Neural cell (in vitro differentiated cells): ENCODE results near the gene ACER2.

Experiments
- EP300 ChIP-seq: fragments of 450-650 bp; conservative IDR thresholded peaks from 2 replicates; pipeline ENCODE4 v1.6.1; 2014; ENCODE audit warnings: antibody characterized with exemption, mild to moderate bottlenecking, moderate library complexity; ENCODE audit not compliant: poor library complexity, severe bottlenecking
- EZH2 ChIP-seq: fragments of 200-600, 300-800 bp; shearing (Covaris generic), sonication (generic); IDR thresholded peaks from 2 replicates; pipeline ENCODE4 v1.6.1; 2014; ENCODE audit warnings: antibody characterized with exemption, low read length, borderline replicate concordance, mild to moderate bottlenecking; ENCODE audit not compliant: insufficient read depth, poor library complexity, severe bottlenecking
- MXI1 ChIP-seq: fragments of 450-650 bp; conservative IDR thresholded peaks from 2 replicates; pipeline ENCODE4 v1.6.1; 2014; ENCODE audit warnings: antibody characterized with exemption, mild to moderate bottlenecking; ENCODE audit not compliant: poor library complexity, severe bottlenecking
- POLR2AphosphoS5 ChIP-seq: IDR thresholded peaks from 2 replicates; pipeline ENCODE4 v1.6.1; 2012
- RAD21 ChIP-seq: fragments of 450-650 bp; conservative IDR thresholded peaks from 2 replicates; pipeline ENCODE4 v1.6.1; 2014; ENCODE audit warnings: antibody characterized with exemption, mild to moderate bottlenecking, moderate library complexity
- TAF1 ChIP-seq: IDR thresholded peaks from 2 replicates; pipeline ENCODE4 v1.6.1; 2012; ENCODE audit warnings: low read depth
- TF ChIP-seq, protein P1 (sequence below): fragments of 450-650 bp; IDR thresholded peaks from 2 replicates; pipeline ENCODE4 v1.5.1; 2014; ENCODE audit warnings: antibody characterized with exemption, mild to moderate bottlenecking, moderate library complexity; ENCODE audit not compliant: poor library complexity, severe bottlenecking

DNA sequence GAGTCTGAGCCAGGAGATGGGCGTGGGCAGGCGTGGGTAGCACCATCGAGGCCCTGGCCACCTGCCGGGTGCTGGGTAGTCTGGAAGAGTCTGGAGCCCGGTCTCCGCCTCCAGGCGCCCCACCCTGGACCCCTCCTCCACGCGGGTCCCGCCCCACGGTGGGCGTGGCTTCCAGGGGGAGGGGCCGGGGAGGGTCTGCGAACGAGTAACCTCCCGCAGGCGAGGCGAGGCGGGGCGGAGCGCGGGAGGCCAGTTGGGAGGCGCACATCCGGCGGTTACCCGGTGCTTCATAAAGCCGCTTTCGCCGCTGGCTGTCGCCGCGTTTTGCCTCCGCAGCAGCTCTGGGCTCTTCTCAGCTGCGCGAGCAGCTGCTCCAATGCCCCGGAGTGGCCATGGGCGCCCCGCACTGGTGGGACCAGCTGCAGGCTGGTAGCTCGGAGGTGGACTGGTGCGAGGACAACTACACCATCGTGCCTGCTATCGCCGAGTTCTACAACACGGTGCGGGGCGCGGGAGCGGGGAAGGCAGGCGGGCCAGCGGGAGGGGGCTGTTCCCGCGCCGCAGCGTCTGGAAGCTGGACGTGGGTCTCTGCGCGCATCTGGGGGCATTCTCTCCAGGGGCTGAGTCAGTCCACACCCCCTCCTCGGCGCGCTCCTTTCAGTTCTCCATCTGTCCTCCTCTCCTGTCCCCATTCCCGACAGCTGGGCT is at the start of gene ACER2:
- TF ChIP-seq, protein P1, sequence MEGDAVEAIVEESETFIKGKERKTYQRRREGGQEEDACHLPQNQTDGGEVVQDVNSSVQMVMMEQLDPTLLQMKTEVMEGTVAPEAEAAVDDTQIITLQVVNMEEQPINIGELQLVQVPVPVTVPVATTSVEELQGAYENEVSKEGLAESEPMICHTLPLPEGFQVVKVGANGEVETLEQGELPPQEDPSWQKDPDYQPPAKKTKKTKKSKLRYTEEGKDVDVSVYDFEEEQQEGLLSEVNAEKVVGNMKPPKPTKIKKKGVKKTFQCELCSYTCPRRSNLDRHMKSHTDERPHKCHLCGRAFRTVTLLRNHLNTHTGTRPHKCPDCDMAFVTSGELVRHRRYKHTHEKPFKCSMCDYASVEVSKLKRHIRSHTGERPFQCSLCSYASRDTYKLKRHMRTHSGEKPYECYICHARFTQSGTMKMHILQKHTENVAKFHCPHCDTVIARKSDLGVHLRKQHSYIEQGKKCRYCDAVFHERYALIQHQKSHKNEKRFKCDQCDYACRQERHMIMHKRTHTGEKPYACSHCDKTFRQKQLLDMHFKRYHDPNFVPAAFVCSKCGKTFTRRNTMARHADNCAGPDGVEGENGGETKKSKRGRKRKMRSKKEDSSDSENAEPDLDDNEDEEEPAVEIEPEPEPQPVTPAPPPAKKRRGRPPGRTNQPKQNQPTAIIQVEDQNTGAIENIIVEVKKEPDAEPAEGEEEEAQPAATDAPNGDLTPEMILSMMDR = peak; percentile 62
- TF ChIP-seq POLR2AphosphoS5 = peak; percentile 66
- peak; percentile 31 for TF ChIP-seq TAF1
- TF ChIP-seq EZH2 = no peak
- peak; percentile 71 for TF ChIP-seq MXI1
- peak; percentile 23 for TF ChIP-seq RAD21
- TF ChIP-seq EP300 = no peak
